Measurements from ENCODE around the gene NAXE. TPM values are rescaled to one million over a fixed set of nuclear protein-coding genes. Genes with fewer than 3 reads are reported as not detected.

The NAXE gene
- polyA plus RNA-seq, 2 of the 4 experiments (the other 2 are of a cell fraction), result 81.4 to 119 TPM

GRCh38 chr1:156624814-156625435 lies 33.3 kb downstream of the NAXE start:
- CTCF ChIA-PET, result interaction anchor here (0.6 to 25.7 kb wide), 24 partner anchors 10 to 388 kb away, joined by 3 to 495 read pairs (median 6); partner anchors contain the start of genes BCAN, CRABP2, HAPLN2 and HDGF
- FAIRE-seq, result no peak

GRCh38 chr1:156625436-156626078 lies 34.0 kb downstream of the NAXE start:
- ChIA-PET POLR2A (interaction anchor here (1.5 kb wide), 1 partner anchor 52 kb away, joined by 3 read pairs; no protein-coding TSS in a partner anchor), CTCF (interaction anchor here (0.6 to 25.7 kb wide), 17 partner anchors 9 to 387 kb away, joined by 3 to 495 read pairs (median 11); partner anchors contain the start of genes BCAN, CRABP2, HAPLN2 and NES)
- DNase-seq (ENCODE audit: low read depth in 1 of 2, low spot score in 1 of 2), result peak in 1 of 2 experiments; percentile 61
- TF ChIP-seq GATA3 (IDR thresholded peaks at IDR 0.05; ENCODE audit: borderline replicate concordance) (no peak), HOXA7 (CRISPR knock-in tag; IDR thresholded peaks at IDR 0.05) (no peak), HDAC2 (IDR thresholded peaks at IDR 0.05) (no peak), KDM5A (IDR thresholded peaks at IDR 0.05) (no peak), CBX2 (IDR thresholded peaks at IDR 0.05; ENCODE audit: borderline replicate concordance, low read depth) (no peak), JUN (IDR thresholded peaks at IDR 0.05) (no peak), CTCF (IDR thresholded peaks at IDR 0.05) (peak; percentile 80), NPAS2 (CRISPR knock-in tag; IDR thresholded peaks at IDR 0.05; ENCODE audit: borderline replicate concordance) (no peak), SMC3 (IDR thresholded peaks at IDR 0.05) (peak; percentile 49), FOXS1 (CRISPR knock-in tag; IDR thresholded peaks at IDR 0.05) (no peak), RAD21 (conservative IDR thresholded peaks at IDR 0.05 in 1 of 2, IDR thresholded peaks at IDR 0.05 in 1 of 2) (peak; percentile 65 to 72)
- peak overlapping the region; percentile 94 for H3K4me2 ChIP-seq
- H3K27ac ChIP-seq, result peak overlapping the region; percentile 3 to 76; a peak in 3 of 6 replicates
- peaks cover 12% of the 10 kb centered on the region for H3K4me1 ChIP-seq
- under 1% methylated on average over 26 of the region's 45 CpGs for WGBS (ENCODE audit: missing lambda C conversion rate)
- no peaks in the 10 kb centered on the region for H3K9me3 ChIP-seq
- FAIRE-seq, result no peak
- ATAC-seq, result peak; percentile 27 to 64
- peak overlapping the region; percentile 49 for H3K4me3 ChIP-seq

More at GRCh38 chr1:156624814-156625435, 33.3 kb downstream of the NAXE start:
- DNase-seq (ENCODE audit: low read depth in 1 of 2, low spot score in 1 of 2) (no peak), ATAC-seq (peak; percentile 35 to 45)
- no peak for TF ChIP-seq NFE2L2 (conservative IDR thresholded peaks at IDR 0.05; ENCODE audit: low read length)
- TF ChIP-seq PBX3 (IDR thresholded peaks at IDR 0.05), result no peak
- no peak for TF ChIP-seq PHF8 (IDR thresholded peaks at IDR 0.05; ENCODE audit: borderline replicate concordance, low read depth)
- no peak for TF ChIP-seq SMC3 (IDR thresholded peaks at IDR 0.05)
- no peak for TF ChIP-seq BCL3 (IDR thresholded peaks at IDR 0.05)
- TF ChIP-seq TP53 (CRISPR knock-in tag; IDR thresholded peaks at IDR 0.05), result no peak
- no peak for TF ChIP-seq RFX5 (IDR thresholded peaks at IDR 0.05)
- peak; percentile 16; the same call in 1 of the 2 replicates for TF ChIP-seq MAX (IDR thresholded peaks at IDR 0.05)
- TF ChIP-seq HDAC2 (IDR thresholded peaks at IDR 0.05), result no peak
- TF ChIP-seq HEYL (CRISPR knock-in tag; IDR thresholded peaks at IDR 0.05), result no peak
- no peak for TF ChIP-seq KDM1A (IDR thresholded peaks at IDR 0.05; ENCODE audit: low read depth)
- TF ChIP-seq RNF2 (IDR thresholded peaks at IDR 0.05; ENCODE audit: borderline replicate concordance, low read depth), result peak; percentile 54; the same call in 1 of the 2 replicates
- no peak for TF ChIP-seq KDM5A (IDR thresholded peaks at IDR 0.05)
- TF ChIP-seq MAZ (IDR thresholded peaks at IDR 0.05; ENCODE audit: borderline replicate concordance, low read depth, low read length), result no peak
- POLR2A ChIA-PET, result interaction anchor here (0.9 to 1.5 kb wide), 4 partner anchors 53 to 124 kb away, joined by 3 to 6 read pairs (median 4); partner anchors contain the start of genes ISG20L2 and METTL25B
- WGBS (ENCODE audit: missing lambda C conversion rate), result 8% methylated on average over 6 of the region's 55 CpGs
- no peaks in the 10 kb centered on the region for H3K9me3 ChIP-seq
- H3K4me3 ChIP-seq, result peak overlapping the region; percentile 49
- peak overlapping the region; percentile 94 for H3K4me2 ChIP-seq
- peak overlapping the region; percentile 3 to 76; a peak in 4 of 6 replicates for H3K27ac ChIP-seq
- peaks cover 12% of the 10 kb centered on the region for H3K4me1 ChIP-seq

All from A549 (cell line).